GM23338 (cell line): ENCODE results near the gene NAA80.

Experiments used
- EZH2 ChIP-seq: fragments of 200-600 bp; sonication (generic); IDR thresholded peaks from one replicate; pipeline ENCODE4 v1.8.0; 2017; ENCODE audit warnings: antibody characterized with exemption, mild to moderate bottlenecking, low read depth; ENCODE audit not compliant: unreplicated experiment
- EZH2phosphoT487 ChIP-seq: fragments of 200-600 bp; sonication (generic); IDR thresholded peaks from one replicate; pipeline ENCODE4 v1.8.1; 2018; ENCODE audit warnings: antibody characterized with exemption; ENCODE audit not compliant: unreplicated experiment
- POLR2AphosphoS5 ChIP-seq: IDR thresholded peaks from 2 replicates; pipeline ENCODE4 v1.6.1; 2016; ENCODE audit warnings: antibody characterized with exemption, low read depth
- ZNF114 ChIP-seq: fragments of 250-450 bp; sonication (Bioruptor Pico); IDR thresholded peaks from 2 replicates; pipeline ENCODE4 v1.5.0; 2020; ENCODE audit warnings: mild to moderate bottlenecking, moderate library complexity
- TF ChIP-seq, protein P1 (sequence below), 2 experiments: fragments of 200-600 bp in 1 of 2; sonication (generic) in 1 of 2; conservative IDR thresholded peaks; 2 replicates each; pipeline versions ENCODE4 v1.5.1 to v1.6.1; 2016 to 2017; ENCODE audit warnings: antibody characterized with exemption in 2 of 2, low read depth in 2 of 2, mild to moderate bottlenecking in 2 of 2, moderate library complexity in 1 of 2
- TF ChIP-seq, protein P2 (sequence below): IDR thresholded peaks from one replicate; pipeline ENCODE4 v1.6.1; 2018; ENCODE audit warnings: antibody characterized with exemption; ENCODE audit not compliant: unreplicated experiment
- TF ChIP-seq, protein P3 (sequence below): IDR thresholded peaks from 2 replicates; pipeline ENCODE4 v1.6.1; 2016; ENCODE audit warnings: antibody characterized with exemption

DNA sequence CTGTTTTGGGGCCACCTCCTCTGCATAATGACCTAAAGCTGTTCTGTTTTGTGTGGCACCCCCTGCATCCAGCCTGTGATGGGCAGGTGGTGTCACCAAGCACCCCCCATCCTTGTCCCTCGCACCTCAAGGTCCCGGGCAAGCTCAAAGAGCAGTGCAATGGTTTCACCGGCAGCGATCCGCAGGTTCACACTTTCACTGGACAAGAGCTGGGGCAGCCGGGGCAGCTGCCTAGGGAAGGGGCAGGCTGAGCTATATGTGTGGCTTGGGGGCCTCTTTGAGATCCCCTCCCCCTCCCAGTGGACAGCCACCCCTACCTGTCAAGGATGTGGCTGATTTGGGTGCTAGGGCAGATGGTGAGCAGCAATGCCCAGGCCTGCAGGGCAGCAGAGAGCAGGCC lies 10.1 kb downstream of the NAA80 start:
- TF ChIP-seq, protein P1, sequence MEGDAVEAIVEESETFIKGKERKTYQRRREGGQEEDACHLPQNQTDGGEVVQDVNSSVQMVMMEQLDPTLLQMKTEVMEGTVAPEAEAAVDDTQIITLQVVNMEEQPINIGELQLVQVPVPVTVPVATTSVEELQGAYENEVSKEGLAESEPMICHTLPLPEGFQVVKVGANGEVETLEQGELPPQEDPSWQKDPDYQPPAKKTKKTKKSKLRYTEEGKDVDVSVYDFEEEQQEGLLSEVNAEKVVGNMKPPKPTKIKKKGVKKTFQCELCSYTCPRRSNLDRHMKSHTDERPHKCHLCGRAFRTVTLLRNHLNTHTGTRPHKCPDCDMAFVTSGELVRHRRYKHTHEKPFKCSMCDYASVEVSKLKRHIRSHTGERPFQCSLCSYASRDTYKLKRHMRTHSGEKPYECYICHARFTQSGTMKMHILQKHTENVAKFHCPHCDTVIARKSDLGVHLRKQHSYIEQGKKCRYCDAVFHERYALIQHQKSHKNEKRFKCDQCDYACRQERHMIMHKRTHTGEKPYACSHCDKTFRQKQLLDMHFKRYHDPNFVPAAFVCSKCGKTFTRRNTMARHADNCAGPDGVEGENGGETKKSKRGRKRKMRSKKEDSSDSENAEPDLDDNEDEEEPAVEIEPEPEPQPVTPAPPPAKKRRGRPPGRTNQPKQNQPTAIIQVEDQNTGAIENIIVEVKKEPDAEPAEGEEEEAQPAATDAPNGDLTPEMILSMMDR (conservative IDR thresholded peaks at IDR 0.05; ENCODE audit: low read depth in 2 of 2): no peak
- TF ChIP-seq, protein P2, sequence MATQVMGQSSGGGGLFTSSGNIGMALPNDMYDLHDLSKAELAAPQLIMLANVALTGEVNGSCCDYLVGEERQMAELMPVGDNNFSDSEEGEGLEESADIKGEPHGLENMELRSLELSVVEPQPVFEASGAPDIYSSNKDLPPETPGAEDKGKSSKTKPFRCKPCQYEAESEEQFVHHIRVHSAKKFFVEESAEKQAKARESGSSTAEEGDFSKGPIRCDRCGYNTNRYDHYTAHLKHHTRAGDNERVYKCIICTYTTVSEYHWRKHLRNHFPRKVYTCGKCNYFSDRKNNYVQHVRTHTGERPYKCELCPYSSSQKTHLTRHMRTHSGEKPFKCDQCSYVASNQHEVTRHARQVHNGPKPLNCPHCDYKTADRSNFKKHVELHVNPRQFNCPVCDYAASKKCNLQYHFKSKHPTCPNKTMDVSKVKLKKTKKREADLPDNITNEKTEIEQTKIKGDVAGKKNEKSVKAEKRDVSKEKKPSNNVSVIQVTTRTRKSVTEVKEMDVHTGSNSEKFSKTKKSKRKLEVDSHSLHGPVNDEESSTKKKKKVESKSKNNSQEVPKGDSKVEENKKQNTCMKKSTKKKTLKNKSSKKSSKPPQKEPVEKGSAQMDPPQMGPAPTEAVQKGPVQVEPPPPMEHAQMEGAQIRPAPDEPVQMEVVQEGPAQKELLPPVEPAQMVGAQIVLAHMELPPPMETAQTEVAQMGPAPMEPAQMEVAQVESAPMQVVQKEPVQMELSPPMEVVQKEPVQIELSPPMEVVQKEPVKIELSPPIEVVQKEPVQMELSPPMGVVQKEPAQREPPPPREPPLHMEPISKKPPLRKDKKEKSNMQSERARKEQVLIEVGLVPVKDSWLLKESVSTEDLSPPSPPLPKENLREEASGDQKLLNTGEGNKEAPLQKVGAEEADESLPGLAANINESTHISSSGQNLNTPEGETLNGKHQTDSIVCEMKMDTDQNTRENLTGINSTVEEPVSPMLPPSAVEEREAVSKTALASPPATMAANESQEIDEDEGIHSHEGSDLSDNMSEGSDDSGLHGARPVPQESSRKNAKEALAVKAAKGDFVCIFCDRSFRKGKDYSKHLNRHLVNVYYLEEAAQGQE: no peak
- TF ChIP-seq EZH2 (no peak), POLR2AphosphoS5 (no peak), EZH2phosphoT487 (no peak), ZNF114 (no peak)
- TF ChIP-seq, protein P3, sequence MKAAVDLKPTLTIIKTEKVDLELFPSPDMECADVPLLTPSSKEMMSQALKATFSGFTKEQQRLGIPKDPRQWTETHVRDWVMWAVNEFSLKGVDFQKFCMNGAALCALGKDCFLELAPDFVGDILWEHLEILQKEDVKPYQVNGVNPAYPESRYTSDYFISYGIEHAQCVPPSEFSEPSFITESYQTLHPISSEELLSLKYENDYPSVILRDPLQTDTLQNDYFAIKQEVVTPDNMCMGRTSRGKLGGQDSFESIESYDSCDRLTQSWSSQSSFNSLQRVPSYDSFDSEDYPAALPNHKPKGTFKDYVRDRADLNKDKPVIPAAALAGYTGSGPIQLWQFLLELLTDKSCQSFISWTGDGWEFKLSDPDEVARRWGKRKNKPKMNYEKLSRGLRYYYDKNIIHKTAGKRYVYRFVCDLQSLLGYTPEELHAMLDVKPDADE: no peak
